Neural progenitor cell (in vitro differentiated cells): ENCODE data around the gene LARGE2.

Experiments
- CTCF ChIP-seq: fragments of 200-600 bp; sonication (generic); IDR thresholded peaks from 2 replicates; pipeline ENCODE4 v1.5.1; 2017; ENCODE audit warnings: antibody characterized with exemption, mild to moderate bottlenecking
- EZH2 ChIP-seq: fragments of 200-600 bp; sonication (generic); IDR thresholded peaks from 2 replicates; pipeline ENCODE4 v1.6.1; 2017; ENCODE audit warnings: antibody characterized with exemption, mild to moderate bottlenecking, moderate library complexity

DNA sequence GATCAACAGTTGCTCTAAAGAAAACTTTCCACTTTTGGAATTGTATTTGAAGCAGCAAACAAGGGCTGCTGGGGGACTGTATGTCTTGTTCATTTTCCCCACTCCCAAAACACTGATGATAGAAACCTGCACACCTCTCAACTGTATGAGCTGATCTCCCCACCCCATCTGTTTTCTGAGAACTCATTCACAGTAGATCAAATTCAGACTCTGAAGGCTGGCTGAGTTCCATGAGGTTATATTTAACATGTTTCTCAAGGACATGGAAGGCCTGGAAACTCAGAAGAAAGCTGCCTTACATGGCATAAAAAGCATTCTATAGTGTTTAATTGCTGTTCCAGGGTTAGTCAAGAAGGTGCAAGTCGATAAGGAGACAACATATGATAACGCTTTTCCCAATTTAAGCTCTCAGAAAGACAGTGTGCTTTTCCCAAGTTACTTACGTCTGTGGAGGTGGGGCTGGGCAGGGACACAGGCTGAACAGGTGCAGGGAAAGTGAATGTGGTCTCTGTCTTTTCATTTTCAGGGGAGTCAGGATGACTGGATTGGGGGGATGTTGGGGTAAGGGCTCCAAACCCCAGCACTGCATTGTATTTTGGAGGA is 23.0 kb downstream of the LARGE2 start:
- TF ChIP-seq EZH2 (no peak), CTCF (no peak)
